NCI-H226 (cell line): ENCODE measurements around the gene CPEB4.

ENCODE experiments used
- DNase-seq: peaks from one replicate; pipeline ENCODE4 v3.0.0-alpha.2; 2015

The CPEB4 gene

DNA sequence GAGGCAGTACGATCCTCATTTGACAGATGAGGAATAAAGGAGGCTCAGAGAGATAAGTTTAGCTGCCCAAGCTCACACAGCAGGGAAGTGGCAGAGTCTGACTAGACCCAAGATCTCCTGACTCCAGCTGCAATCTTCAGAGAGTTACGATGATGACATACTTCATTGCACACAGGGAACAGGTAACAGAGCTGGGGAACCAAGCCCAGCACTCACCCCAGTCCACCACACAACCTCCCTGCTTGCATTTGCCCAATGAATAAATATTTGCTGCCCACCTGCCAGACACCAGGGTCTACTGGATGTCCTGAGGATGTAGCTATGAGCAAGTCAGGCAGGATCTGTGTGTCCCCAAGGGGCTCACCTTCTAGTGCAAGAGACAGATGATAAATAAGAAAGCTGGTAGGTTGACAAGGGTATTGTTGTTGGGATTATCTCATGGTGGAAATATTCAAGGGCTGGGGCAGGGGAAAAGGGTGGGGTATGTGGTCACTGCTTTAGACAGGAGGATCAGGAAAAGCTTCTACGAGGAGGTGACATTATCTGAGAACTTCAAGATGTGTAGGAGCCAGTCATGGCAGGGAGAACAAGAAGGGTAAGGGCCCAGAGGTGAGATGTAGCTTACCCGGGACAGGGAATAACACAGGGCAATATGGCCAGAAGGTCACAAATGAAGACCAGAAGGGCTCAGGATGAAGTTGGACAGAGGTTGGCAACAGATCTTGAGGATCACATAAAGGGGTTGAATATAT, 28.6 kb upstream of the CPEB4 start:
- DNase-seq: peak; percentile 51

DNA sequence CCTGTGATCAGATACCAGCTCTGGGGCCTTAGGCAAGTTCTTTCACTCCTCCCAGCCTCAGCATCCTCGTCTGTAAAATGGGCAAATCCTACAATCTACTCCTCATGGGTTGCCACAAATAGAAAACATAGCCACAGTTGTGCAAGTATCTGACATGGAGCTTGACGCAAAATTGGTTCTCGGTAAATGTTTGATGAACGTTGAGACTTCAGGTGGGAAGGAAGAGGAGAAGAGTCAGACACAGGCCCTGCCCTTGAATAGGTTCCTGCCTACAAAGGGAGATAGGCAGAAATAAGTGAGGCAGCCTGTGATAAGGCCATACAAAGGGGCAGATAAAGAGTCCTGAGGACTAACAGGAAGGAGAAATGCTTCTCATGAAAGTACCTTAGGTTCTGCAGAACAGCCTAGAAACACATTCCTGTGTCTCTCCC, 26.1 kb upstream of the CPEB4 start:
- DNase-seq: no peak

DNA sequence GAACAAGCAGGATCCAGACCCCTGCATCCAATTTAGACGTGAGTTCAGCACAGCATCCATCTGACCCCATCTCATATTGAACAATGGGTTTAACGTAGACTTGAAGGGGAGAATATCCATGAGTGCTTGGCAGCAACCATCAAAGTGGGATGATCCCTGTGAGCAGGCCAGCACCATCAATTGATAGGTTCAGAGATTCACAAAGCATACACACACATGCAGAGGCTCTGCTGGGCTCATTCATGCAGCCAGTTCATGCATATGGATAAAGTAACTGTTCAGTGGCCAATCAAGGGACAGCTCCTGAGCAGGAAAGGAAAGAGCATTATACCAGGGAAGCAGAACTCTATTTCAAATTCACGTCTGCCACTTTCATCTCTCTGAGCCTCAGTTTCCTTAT, 24.8 kb upstream of the CPEB4 start:
- no peak for DNase-seq

DNA sequence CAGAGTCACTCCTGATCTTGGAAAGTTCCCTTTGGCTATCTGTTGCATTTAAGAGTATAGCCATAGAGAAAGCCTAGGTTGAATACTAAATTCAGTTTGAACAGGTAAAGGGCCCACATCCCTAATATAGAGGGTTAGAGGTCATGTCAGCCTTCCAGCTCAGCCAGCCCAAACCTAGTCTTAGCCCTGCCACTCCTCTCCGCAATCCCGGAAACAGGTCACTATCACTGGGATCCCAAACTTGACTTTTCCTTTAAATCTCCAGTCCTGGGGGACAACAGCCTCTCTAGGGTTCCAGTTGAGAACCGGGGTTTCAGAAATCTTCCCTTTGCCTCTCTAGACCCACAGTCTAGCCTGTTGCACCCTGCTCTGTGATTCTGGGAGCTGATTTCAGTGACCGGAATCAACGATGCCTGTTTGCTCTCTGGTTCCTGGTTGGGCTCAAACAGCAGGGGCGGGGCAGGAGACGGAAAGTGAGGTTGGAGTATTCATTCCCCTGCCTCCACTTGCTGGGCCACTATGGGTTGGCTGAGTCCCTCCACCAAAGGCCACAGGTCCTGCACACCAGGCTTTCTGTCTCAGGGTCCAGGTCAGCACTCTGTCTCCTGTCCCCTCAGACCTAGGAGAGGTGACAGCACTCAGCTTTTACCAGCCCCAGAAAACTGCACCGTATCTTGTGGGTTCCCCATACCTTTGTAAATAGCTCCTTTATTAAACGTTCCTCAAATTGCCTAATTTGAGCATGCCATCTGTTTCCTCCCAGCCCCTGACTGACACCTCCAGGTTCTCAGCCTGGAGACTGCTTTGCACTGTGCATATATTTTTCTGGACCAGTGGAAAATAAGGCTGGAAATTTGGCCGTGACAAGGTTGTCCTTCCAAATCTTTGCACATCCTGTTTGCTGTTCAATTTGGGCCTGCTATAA, 23.8 kb upstream of the CPEB4 start:
- no peak for DNase-seq

DNA sequence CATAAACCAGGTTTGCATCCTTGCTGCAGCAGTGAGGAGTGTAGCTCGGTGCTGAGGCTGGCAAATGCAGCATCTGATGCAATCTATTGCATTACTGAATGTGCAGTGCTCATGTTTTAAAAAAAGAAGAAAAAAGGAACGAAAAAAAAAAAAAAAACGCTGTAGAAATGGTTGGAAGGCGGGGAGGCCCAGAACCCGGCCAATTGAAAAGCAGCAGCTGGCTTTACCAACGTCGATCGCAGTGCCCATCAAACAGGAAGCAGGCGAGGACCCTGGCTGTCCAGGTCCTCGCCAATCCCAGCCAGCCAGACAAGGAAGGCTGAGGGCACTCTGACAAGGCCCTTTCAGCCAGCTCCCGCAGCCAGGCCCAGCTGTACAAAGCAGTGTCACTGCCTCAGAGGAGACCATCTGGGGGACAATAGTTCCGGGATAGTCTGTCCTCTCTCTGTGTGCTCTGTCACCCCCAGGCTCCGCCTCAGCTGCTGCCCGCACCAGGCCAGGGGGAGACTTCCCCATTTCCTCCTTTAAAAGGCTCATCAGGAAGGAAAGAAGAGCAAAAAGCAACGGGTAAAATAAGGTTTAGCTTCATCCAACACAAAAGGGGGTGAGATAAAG, 21.8 kb upstream of the CPEB4 start:
- DNase-seq: no peak

DNA sequence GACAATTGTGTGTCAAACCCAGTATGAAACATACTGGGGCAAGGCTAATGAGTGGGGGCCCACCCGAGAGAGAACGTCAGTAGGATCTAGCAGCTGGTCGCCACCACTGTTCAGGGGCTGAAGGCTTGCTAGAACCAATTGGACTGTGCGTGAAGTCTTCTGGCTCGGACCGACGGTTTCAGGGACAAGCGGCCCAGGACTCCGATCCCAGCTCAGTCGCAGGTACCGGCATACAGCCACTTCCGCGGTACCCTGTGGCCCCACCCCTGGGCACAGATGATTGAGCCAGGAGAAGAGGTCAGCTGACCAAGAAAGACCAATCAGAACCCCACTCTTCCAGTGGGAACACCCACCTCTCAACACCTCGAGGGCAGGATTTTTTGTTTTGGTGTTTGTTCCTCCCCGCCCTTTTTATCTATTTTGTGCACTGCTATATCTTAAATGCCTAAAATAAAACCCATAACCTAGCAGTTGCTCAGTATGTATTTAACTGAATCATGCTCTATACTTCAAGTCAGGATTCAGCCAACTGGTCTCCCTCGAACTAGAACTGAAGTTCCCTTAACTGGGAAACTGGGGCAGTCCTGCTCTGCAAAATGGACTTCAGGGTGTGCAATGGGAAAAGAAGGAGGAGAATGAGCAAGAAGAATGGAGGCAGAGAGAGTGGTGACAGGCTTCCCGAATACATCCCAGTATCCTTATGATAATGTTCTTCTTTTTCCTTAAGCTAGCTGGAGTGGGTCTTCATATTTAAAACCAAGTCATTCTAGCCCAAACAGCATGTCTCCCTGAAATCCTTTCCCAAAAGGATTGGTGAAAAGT, 21.1 kb upstream of the CPEB4 start:
- DNase-seq: no peak

DNA sequence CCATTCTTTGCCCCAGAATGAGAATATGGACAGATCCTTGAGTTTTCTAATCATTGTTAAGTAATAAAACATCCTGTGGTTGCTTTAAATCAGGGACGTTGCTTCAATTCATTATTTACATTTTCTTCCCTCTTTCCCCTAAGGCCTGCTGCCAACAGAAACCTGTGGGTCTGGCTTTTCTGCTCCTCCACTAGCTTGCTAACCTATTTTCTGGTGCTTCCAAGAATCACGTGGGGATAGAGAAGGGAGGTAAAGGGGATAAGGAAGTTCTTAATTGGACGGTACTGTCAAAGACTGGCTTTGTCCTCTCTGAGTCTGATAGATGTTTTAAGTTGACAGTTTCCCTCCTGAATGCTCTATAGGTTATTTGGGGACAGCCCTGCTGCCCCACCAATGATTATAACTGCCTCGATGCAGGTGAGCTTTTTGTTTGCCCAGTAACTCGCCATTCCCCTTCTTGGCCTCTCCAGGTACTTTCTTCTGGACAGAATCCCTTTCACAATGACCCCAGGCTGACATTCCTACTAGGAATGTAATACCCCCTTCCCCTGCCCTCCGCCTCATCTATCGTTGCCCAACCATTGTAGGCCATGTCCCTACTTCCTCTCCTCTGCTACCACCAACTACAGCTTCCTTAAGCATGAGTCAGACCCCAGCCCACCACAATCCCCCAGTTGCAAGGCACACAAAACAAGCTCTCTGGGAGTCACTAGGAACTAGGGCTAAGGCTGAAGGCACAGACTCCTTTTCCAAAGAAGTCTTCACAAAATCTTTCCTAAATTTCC, 19.9 kb upstream of the CPEB4 start:
- no peak for DNase-seq

DNA sequence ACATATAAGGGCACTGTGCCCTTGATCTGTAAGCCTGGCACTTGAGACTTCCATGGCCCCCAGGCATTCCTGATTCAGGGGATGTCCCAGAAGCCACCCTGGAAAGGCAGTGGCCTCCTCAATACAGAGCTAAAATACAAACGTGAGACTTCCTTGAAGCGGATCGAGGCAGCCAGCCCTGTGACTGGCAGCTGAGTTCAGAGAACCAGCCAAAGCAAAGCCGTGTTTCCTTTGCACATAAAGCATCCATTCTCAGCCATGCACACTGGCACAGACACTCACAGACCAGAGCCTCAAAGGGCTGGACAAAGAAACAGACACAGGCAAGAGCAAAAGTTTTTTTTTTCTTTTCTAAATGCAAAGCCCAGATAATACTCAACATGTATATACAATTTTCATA, 18.8 kb upstream of the CPEB4 start:
- no peak for DNase-seq

DNA sequence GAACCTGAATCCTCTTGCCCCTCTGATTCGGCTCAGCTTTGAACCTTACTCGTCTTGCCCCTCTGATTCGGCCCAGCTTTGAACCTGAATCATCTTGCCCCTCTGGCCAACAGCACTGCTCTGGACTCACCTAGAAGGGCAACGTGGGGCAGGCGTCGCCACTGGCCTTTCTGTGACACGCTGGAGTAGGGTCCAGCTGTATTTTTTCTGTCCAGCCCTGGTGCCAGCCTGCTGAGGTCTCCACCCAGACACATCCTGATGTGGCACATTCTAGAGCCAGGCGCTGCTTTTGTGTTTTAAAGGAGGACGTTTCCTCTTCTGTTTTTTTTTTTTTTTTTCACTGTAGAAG, 15.2 kb upstream of the CPEB4 start:
- no peak for DNase-seq

DNA sequence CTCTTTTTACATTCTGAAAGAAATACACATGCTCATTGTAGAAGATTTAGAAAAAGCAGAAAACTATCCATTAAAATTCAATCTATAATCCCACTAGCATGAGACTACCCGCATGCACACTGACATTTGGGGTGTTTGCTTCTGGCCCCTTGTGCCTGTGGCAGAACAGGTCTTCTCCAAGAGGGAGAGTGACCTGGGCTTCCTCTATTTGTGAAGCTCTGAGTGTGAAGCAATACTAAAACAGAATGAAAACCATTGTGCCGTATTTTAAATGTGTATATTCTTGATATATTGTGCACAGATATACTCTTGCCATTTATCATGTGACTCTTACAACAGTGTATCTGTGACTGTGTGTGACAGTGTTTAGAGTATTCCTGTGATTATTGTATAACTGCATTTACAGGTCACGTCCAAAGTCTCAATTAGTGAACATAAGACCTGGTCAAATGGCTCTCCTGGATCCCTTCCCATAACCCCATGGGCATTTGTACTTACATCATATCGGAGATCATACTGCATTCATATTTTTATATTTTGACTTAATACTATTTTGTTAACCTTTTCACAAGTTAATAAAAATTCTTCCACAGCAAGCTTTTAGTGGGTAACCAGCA, 14.7 kb upstream of the CPEB4 start:
- no peak for DNase-seq

DNA sequence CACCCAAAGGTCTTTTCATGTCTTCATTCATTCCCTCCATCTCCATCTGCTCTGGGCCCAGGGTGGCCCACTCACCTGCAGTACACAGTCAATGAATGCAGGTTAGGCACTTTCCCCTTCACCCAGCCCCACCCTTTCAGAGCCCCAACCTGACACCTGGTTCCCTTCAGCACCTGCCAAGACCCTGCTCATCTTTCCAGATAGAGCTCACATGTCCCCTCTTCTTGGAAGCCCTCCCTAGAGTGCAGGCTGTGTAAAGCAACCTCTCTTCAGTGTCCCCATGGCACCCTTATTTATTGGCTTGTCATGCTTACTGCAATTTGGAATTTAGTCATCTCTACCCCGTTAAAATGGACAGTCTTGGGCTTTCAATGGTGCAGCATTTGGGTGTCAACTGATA, 13.0 kb upstream of the CPEB4 start:
- DNase-seq: no peak

DNA sequence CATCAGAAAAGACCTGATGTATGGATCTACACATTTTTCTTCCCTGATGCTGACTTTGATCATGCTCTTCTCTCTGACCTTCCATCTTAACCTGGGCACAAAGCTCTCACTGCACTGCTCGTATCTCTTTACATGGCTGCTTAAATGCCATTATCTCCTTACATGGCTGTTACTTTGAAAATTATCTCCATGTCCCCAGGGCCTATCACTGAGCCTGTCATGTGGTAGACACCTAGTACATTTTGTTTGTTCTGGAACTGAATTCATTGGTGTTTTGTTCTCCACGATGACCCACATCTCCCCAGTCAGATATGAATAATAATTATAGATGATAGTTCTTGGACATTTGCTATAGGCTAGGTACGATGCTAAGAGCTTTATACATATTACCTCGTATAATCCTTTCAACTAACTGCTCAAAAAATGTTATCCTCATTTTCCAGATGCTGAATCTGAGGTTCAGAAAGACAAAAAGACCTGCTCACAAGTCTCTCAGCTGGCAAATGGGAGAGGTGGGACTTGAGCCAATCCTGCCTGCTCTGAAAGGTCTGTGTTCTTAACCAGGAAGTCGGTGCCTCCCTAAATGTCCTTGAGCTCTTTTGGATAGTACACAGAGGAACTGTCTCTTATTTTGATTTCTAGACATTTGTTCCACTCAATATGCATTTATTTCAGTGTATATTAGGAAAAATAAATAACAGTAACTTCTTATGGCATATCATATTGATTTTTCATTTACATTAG, 9.8 kb upstream of the CPEB4 start:
- no peak for DNase-seq

DNA sequence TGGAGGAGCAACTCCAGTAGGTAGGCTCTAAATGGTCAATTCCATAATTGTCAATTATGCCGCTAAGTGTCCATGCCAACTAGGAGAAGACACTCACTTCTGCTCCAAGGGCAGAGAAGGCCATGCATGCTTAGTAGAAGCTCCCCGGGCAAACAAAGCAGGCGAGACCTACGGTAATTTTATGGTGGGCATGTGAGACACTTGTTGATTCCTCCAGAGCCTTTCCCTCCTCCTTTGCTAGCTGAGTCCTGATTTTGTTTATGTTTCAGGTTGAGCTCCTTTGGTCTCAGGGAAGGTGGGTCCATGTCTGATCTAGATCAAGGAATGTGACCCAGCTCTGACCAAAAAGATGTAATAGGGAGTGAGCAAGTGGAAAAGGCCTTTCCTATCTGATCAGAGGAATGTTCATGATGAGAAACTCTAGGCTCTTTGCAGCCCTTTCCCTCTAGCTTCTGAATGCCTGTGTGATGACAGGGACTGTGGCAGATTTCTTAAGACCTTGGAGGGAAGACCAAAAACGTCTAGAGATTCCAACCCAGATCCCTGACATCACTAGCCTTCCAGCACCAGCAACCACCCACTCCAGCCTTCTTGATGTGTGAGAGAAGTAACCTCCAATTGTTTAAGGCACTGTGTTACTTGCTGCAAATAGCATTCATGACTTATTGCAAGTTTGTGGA, 7.7 kb upstream of the CPEB4 start:
- DNase-seq: peak; percentile 89

DNA sequence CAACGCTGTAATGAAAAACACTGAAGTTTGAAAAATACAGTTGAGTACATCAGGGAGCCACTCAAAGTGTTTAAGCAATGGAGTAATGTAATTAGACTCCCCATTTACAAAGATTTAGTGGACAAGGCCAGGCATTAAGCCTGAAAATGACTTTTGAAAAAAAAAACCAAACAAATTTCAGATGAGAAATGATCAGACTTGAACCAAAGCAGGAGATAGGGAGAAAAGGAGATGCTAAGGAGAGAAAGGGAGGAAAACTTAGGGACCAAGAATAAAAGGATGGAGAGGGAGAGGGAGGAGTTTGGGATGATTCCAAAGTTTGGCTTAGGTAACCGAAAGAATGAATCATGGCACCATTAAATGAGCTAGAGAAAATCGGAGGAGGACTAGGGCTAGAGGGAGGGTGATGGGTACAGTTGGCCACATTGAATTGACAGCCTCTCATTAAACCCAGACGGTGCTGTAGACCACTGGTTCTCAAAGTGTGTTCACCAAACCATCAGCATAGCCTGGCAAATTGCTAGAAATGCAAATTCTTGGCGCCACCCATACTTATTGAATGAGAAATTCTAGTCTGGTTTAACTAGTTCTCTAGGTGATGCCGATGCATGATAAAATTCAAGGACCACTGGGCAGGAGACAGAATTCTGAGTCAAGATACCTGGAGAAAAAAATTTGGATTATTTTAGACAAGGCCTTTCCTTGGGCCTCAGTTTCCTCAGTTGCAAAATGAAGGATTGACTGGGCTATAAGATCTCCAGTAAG, 6.2 kb upstream of the CPEB4 start:
- peak; percentile 35 for DNase-seq

DNA sequence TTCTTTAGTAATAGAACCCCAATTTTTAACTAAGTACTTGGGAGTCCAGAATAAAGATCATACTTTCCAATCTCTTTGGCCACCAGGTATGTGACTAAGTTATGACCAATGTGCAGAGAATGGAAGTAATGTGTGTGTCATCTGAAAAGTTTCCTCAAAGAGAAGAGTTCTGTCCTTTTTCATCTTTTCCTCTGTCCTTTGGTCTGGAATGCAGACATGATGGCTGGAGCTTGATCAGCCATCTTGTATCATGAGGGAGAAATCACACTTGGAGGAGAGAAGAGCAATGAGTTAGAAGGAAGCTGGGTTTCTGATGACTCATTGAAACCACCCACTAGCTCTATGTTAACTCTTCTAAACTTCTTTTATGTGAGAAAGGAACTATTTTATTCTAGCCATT, 5.5 kb upstream of the CPEB4 start:
- DNase-seq: peak; percentile 8

DNA sequence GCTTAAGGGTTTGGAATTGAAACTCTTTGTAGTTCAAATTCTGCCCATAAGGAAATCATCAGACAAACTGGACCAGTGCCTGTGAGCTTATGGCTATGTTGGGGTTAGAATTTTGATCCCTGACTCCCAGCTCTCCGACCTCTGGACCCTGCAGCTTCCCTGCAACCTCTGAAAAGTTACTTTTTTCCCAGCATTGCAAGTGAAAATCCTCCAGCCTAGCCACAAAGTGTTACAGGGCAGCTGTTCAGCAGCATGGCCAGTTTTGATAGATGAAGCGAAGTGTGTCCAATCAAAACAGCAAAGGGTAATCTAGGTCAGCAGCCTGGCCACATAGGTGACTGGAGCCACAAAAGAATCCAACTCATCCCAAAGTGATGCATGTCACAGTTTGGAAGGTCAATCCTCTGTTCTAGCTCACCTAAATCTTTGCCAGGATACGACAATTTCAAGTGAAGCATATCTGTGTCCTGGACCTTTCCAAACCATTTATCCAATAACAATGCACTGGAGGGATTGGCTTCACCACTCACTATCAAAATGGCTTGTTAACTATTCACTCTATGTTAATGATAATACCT, 4.7 kb upstream of the CPEB4 start:
- no peak for DNase-seq

DNA sequence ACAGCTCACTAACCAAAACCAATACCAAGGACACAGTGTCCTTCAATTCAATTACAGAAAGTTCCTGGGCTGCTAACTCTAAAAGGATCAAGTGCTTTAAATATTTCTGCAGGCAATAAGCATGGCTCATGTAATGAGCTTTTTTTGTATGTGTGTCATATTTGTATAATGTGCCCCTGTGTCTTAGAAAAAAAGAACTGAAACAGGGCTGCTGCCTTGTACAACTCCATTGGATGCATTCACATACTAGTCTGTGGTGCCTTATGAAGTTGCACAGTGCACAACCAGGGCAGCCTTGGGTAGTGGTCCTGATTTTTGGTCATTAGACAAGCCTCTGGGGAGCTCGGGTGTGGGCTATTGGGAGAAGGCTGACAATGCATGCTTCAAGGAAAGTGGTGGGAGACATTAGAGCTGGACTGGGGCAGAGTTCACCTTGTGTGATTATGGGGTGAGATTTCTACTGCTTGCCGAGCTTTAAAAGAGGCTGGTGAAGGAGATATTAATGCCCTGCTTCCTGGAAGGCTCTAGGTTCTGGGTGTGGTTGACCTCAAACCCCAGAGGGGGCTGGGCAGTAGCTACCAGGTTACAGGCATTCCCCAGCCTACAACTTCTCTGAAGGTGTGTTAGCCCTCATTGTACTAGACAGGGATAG, 3.6 kb upstream of the CPEB4 start:
- no peak for DNase-seq

DNA sequence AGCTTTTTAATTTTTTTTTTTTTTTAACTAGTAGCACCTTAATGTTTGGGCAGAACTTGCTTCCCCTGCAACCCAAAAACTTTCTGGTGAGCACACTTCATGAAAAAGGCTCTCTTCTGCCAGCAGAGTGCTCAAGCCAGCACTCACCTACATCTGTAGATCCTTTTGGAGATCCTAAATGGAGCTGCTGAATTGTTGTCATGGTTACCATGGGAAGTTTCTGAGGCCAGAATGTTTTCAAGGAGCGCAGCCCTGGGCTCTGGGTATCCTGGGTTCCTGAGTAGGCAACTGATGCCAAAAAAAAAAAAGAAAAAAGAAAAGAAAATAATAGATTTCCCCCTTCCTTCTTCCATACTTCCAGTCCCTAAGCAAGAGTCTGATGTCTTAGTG, 3.1 kb upstream of the CPEB4 start:
- no peak for DNase-seq
